ENCODE data around the gene C5orf15. TPM values are rescaled to one million over a fixed set of nuclear protein-coding genes. Genes with fewer than 3 reads are reported as not detected.

Gene C5orf15
- total and polyA plus RNA-seq, 9 of the 15 experiments (the other 6 are each of a cell fraction or from before 2014, with no cell fraction given), result 23.3 to 50.7 (median 35.5) TPM

GRCh38 chr5:133962801-133963476 lies 5.5 kb downstream of the C5orf15 start (continued):
- TF ChIP-seq MCM7 (IDR thresholded peaks at IDR 0.05), result no peak
- TF ChIP-seq NFATC3 (IDR thresholded peaks at IDR 0.05), result no peak
- TF ChIP-seq BMI1 (IDR thresholded peaks at IDR 0.05; ENCODE audit: low read length), result no peak
- TF ChIP-seq NR3C1 (CRISPR knock-in tag; IDR thresholded peaks at IDR 0.05), result no peak
- no peak for TF ChIP-seq FOXJ2 (tag; IDR thresholded peaks at IDR 0.05)
- peak; percentile 74 for TF ChIP-seq ZBTB5 (IDR thresholded peaks at IDR 0.05)
- TF ChIP-seq ZBTB40 (IDR thresholded peaks at IDR 0.05), result 0 out of 2 replicates have a peak, but pooled peaks have one; percentile 31
- no peak for TF ChIP-seq ZBTB40 (CRISPR knock-in tag; IDR thresholded peaks at IDR 0.05)
- TF ChIP-seq ATF1 (CRISPR knock-in tag; IDR thresholded peaks at IDR 0.05), result no peak
- peak; percentile 67 for TF ChIP-seq ATF1 (tag; IDR thresholded peaks at IDR 0.05)
- TF ChIP-seq TEAD4 (IDR thresholded peaks at IDR 0.05; ENCODE audit: low read length), result peak; percentile 56; the same call in 1 of the 2 replicates
- TF ChIP-seq TEAD4 (CRISPR knock-in tag; IDR thresholded peaks at IDR 0.05; ENCODE audit: borderline replicate concordance), result no peak
- no peak for TF ChIP-seq BCL6 (CRISPR knock-in tag; IDR thresholded peaks at IDR 0.05)
- TF ChIP-seq HDAC8 (tag; IDR thresholded peaks at IDR 0.05), result no peak
- peak; percentile 93 for TF ChIP-seq SMAD4 (CRISPR knock-in tag; conservative IDR thresholded peaks at IDR 0.05)
- no peak for TF ChIP-seq ZBTB7A (IDR thresholded peaks at IDR 0.05; ENCODE audit: borderline replicate concordance, control insufficient read depth, low read depth, low read length)
- TF ChIP-seq ZBTB26 (CRISPR knock-in tag; IDR thresholded peaks at IDR 0.05), result no peak
- peak; percentile 81 for TF ChIP-seq ARID1B (IDR thresholded peaks at IDR 0.05)

Measured in K562 (cell line).